NB4 (cell line): ENCODE results near the gene KCNA2.

Experiments used
- CTCF ChIP-seq: IDR thresholded peaks from one replicate; pipeline ENCODE4 v1.5.1; 2012; ENCODE audit warnings: low read depth, low read length
- MAX ChIP-seq: IDR thresholded peaks from 2 replicates; pipeline ENCODE4 v1.6.1; 2011; ENCODE audit warnings: low read depth, low read length

GRCh38 chr1:110619412-110620249 is 13.5 kb upstream of the KCNA2 start:
- TF ChIP-seq CTCF (peak; percentile 84), MAX (peak; percentile 77)
